ENCODE data around the gene DDN. TPM values are rescaled to one million over a fixed set of nuclear protein-coding genes. Genes with fewer than 3 reads are reported as not detected.

DDN gene
- total and polyA plus RNA-seq, 2 donors (not counting 1 experiment from before 2014, with no cell fraction given), result 0.10 to 0.75 TPM

DNA sequence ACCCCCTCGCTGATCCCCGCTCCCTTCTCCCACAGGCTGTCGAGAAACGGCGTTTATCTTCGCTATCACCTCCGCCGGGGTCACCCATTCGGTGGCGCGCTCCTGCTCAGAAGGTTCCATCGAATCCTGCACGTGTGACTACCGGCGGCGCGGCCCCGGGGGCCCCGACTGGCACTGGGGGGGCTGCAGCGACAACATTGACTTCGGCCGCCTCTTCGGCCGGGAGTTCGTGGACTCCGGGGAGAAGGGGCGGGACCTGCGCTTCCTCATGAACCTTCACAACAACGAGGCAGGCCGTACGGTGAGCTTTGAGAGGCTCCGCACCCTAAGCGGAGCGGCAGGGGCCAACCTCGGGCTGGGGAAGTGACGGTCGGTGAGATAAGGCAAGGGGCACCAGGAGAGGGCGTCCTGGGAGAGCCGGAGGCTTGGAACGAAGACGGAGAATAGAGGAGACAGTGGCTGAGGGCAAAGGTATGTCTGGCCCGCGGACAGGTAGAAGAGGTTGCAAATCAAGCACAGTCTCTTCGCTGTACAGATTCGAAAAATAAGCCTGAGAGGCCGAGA, 18.7 kb downstream of the DDN start:
- peak overlapping the region; percentile 99 for H3K4me2 ChIP-seq (replicated peaks; ENCODE audit: low read depth, low read length, poor library complexity, severe bottlenecking)
- Mint-ChIP-seq H3K27ac (peak overlapping the region; percentile 81), H3K4me1 (peaks cover 54% of the 10 kb centered on the region), H3K4me3 (peak overlapping the region; percentile 93), H3K27me3 (peaks cover 57% of the 10 kb centered on the region), H3K9me3 (ENCODE audit: insufficient read depth) (no peaks in the 10 kb centered on the region)
- no peaks in the 10 kb centered on the region for H3K36me3 ChIP-seq (replicated peaks in 1 of 2; ENCODE audit: control extremely low read depth in 1 of 2, control insufficient read depth in 1 of 2, extremely low read depth in 1 of 2, insufficient read depth in 2 of 2, low read length in 1 of 2)
- peak overlapping the region; percentile 52 to 86 (median 63) for H3K4me3 ChIP-seq (ENCODE audit: control extremely low read depth in 1 of 5, extremely low read depth in 1 of 5, insufficient read depth in 1 of 5, low read depth in 2 of 5, low read length in 4 of 5)
- CTCF ChIA-PET, result interaction anchor here (0.6 to 9.0 kb wide), 12 partner anchors 8 to 129 kb away, joined by 3 to 71 read pairs (median 10); partner anchors contain the start of genes ARF3, DDX23, FKBP11 and WNT10B
- TF ChIP-seq, protein P1, sequence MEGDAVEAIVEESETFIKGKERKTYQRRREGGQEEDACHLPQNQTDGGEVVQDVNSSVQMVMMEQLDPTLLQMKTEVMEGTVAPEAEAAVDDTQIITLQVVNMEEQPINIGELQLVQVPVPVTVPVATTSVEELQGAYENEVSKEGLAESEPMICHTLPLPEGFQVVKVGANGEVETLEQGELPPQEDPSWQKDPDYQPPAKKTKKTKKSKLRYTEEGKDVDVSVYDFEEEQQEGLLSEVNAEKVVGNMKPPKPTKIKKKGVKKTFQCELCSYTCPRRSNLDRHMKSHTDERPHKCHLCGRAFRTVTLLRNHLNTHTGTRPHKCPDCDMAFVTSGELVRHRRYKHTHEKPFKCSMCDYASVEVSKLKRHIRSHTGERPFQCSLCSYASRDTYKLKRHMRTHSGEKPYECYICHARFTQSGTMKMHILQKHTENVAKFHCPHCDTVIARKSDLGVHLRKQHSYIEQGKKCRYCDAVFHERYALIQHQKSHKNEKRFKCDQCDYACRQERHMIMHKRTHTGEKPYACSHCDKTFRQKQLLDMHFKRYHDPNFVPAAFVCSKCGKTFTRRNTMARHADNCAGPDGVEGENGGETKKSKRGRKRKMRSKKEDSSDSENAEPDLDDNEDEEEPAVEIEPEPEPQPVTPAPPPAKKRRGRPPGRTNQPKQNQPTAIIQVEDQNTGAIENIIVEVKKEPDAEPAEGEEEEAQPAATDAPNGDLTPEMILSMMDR (IDR thresholded peaks at IDR 0.05), result peak; percentile 8
- no peak for TF ChIP-seq EZH2 (IDR thresholded peaks at IDR 0.05; ENCODE audit: borderline replicate concordance, insufficient read depth, low read depth, low read length, poor library complexity, severe bottlenecking)
- POLR2A ChIA-PET, result interaction anchor here (2.6 kb wide), 1 partner anchor 11 kb away, joined by 9 read pairs; no protein-coding TSS in a partner anchor
- intact Hi-C loops (cut with micrococcal nuclease), result loop anchor here (2.0 kb wide), 2 partner anchors 14 to 24 kb away; partner anchors contain the start of gene ARF3
- no peaks in the 10 kb centered on the region for H3K79me2 ChIP-seq (ENCODE audit: control insufficient read depth, insufficient read depth, low read length)
- 3% methylated on average over 46 of the region's 46 CpGs for WGBS (ENCODE audit: insufficient coverage)
- H4K20me1 ChIP-seq (ENCODE audit: control insufficient read depth, insufficient read depth, low read length, poor library complexity, severe bottlenecking), result no peaks in the 10 kb centered on the region
- peak overlapping the region; percentile 76 for H3K9ac ChIP-seq (ENCODE audit: low read length)
- peaks cover 2 to 72% (median 37%) of the 10 kb centered on the region in 4 experiments for H3K27me3 ChIP-seq (replicated peaks in 1 of 4; ENCODE audit: control extremely low read depth in 1 of 4, control insufficient read depth in 3 of 4, insufficient read depth in 4 of 4, low read length in 3 of 4)
- no peak overlapping the region for H3K27ac ChIP-seq (ENCODE audit: low read length in 2 of 2)
- ATAC-seq (ENCODE audit: low read depth) (peak; percentile 5), DNase-seq (peak; percentile 71)
- peaks cover 44 to 50% of the 10 kb centered on the region in 2 donors for H3K4me1 ChIP-seq (ENCODE audit: control insufficient read depth in 2 of 2, insufficient read depth in 2 of 2, low read length in 2 of 2)
- peaks cover 0 to 25% (median 0%) of the 10 kb centered on the region in 3 donors for H3K9me3 ChIP-seq (ENCODE audit: control extremely low read depth in 1 of 3, control insufficient read depth in 2 of 3, insufficient read depth in 1 of 3, low read length in 2 of 3)
- H2AFZ ChIP-seq (ENCODE audit: insufficient read depth, low read depth, low read length, poor library complexity, severe bottlenecking), result peak overlapping the region; percentile 86

All from B cell (primary cell).